Measurements from ENCODE around the gene NFKB2. TPM values are rescaled to one million over a fixed set of nuclear protein-coding genes. Genes with fewer than 3 reads are reported as not detected.

The NFKB2 gene
- total RNA-seq, 1 experiment from 2014 or later = 27.6 TPM

DNA sequence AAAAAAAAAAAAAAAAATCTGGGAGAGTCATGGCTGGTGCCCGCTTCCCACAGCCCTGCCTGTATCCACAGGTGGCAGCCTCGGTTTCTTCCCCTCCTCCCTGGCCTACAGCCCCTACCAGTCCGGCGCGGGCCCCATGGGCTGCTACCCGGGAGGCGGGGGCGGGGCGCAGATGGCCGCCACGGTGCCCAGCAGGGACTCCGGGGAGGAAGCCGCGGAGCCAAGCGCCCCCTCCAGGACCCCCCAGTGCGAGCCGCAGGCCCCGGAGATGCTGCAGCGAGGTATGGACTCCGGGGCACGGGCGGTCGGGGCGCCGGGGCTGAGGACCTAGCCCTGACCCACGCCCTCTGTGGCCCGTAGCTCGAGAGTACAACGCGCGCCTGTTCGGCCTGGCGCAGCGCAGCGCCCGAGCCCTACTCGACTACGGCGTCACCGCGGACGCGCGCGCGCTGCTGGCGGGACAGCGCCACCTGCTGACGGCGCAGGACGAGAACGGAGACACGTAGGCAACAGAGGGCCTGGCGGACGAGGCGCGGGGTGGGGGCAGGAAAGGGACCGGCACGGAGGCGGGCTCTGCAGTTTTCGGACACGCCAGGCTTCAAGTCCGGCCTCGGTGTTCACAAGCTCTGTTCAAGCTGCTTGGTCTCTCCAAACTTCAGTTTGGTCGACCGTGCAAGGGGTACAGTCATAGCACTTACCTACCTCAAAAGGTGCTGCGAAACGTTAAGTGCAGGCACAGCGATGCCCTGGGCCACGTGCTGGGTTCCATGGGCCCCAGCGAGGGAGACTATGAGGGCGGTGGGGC lies 3.9 kb downstream of the NFKB2 start:
- peaks cover 13% of the 10 kb centered on the region for H3K4me1 Mint-ChIP-seq
- no peaks in the 10 kb centered on the region for H3K9me3 Mint-ChIP-seq
- H3K36me3 Mint-ChIP-seq = no peaks in the 10 kb centered on the region; the same call in 1 of the 2 replicates
- ChIA-PET CTCF (interaction anchor here (0.5 to 9.1 kb wide), 42 partner anchors 9 to 286 kb away, joined by 3 to 115 read pairs (median 6); partner anchors contain the start of genes ACTR1A, C10orf95, CUEDC2 and ELOVL3), POLR2A (interaction anchor here (0.9 to 2.4 kb wide), 4 partner anchors 10 to 51 kb away, joined by 3 to 11 read pairs (median 5); partner anchors contain the start of genes FBXL15 and PSD)
- peaks cover 23% of the 10 kb centered on the region for H3K27me3 Mint-ChIP-seq (ENCODE audit: low read depth)
- ATAC-seq (peak; percentile 67), DNase-seq (ENCODE audit: low spot score) (peak; percentile 91)
- H3K27ac Mint-ChIP-seq = no peak overlapping the region
- peak overlapping the region; percentile 58 for H3K4me3 Mint-ChIP-seq
- peak; percentile 43; the same call in 1 of the 2 replicates for TF ChIP-seq MYBL2 (CRISPR knock-in tag; IDR thresholded peaks at IDR 0.05)
- TF ChIP-seq, protein P1, sequence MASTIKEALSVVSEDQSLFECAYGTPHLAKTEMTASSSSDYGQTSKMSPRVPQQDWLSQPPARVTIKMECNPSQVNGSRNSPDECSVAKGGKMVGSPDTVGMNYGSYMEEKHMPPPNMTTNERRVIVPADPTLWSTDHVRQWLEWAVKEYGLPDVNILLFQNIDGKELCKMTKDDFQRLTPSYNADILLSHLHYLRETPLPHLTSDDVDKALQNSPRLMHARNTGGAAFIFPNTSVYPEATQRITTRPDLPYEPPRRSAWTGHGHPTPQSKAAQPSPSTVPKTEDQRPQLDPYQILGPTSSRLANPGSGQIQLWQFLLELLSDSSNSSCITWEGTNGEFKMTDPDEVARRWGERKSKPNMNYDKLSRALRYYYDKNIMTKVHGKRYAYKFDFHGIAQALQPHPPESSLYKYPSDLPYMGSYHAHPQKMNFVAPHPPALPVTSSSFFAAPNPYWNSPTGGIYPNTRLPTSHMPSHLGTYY (CRISPR knock-in tag; IDR thresholded peaks at IDR 0.05) = no peak
- TF ChIP-seq IRF2 (CRISPR knock-in tag; IDR thresholded peaks at IDR 0.05; ENCODE audit: borderline replicate concordance, low read depth) = no peak
- TF ChIP-seq, protein P2, sequence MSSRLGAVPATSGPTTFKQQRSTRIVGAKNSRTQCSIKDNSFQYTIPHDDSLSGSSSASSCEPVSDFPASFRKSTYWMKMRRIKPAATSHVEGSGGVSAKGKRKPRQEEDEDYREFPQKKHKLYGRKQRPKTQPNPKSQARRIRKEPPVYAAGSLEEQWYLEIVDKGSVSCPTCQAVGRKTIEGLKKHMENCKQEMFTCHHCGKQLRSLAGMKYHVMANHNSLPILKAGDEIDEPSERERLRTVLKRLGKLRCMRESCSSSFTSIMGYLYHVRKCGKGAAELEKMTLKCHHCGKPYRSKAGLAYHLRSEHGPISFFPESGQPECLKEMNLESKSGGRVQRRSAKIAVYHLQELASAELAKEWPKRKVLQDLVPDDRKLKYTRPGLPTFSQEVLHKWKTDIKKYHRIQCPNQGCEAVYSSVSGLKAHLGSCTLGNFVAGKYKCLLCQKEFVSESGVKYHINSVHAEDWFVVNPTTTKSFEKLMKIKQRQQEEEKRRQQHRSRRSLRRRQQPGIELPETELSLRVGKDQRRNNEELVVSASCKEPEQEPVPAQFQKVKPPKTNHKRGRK (CRISPR knock-in tag; IDR thresholded peaks at IDR 0.05; ENCODE audit: borderline replicate concordance) = no peak
- TF ChIP-seq TEAD4 (CRISPR knock-in tag; IDR thresholded peaks at IDR 0.05) = no peak
- TF ChIP-seq PRRX2 (CRISPR knock-in tag; IDR thresholded peaks at IDR 0.05) = no peak
- 0 out of 2 replicates have a peak, but pooled peaks have one; percentile 70 for TF ChIP-seq ZNF138 (CRISPR knock-in tag; conservative IDR thresholded peaks at IDR 0.05)
- TF ChIP-seq, protein P3, sequence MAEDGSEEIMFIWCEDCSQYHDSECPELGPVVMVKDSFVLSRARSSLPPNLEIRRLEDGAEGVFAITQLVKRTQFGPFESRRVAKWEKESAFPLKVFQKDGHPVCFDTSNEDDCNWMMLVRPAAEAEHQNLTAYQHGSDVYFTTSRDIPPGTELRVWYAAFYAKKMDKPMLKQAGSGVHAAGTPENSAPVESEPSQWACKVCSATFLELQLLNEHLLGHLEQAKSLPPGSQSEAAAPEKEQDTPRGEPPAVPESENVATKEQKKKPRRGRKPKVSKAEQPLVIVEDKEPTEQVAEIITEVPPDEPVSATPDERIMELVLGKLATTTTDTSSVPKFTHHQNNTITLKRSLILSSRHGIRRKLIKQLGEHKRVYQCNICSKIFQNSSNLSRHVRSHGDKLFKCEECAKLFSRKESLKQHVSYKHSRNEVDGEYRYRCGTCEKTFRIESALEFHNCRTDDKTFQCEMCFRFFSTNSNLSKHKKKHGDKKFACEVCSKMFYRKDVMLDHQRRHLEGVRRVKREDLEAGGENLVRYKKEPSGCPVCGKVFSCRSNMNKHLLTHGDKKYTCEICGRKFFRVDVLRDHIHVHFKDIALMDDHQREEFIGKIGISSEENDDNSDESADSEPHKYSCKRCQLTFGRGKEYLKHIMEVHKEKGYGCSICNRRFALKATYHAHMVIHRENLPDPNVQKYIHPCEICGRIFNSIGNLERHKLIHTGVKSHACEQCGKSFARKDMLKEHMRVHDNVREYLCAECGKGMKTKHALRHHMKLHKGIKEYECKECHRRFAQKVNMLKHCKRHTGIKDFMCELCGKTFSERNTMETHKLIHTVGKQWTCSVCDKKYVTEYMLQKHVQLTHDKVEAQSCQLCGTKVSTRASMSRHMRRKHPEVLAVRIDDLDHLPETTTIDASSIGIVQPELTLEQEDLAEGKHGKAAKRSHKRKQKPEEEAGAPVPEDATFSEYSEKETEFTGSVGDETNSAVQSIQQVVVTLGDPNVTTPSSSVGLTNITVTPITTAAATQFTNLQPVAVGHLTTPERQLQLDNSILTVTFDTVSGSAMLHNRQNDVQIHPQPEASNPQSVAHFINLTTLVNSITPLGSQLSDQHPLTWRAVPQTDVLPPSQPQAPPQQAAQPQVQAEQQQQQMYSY (CRISPR knock-in tag; IDR thresholded peaks at IDR 0.05) = no peak
- 0 out of 2 replicates have a peak, but pooled peaks have one; percentile 71 for TF ChIP-seq TP53 (CRISPR knock-in tag; IDR thresholded peaks at IDR 0.05)
- TF ChIP-seq, protein P4, sequence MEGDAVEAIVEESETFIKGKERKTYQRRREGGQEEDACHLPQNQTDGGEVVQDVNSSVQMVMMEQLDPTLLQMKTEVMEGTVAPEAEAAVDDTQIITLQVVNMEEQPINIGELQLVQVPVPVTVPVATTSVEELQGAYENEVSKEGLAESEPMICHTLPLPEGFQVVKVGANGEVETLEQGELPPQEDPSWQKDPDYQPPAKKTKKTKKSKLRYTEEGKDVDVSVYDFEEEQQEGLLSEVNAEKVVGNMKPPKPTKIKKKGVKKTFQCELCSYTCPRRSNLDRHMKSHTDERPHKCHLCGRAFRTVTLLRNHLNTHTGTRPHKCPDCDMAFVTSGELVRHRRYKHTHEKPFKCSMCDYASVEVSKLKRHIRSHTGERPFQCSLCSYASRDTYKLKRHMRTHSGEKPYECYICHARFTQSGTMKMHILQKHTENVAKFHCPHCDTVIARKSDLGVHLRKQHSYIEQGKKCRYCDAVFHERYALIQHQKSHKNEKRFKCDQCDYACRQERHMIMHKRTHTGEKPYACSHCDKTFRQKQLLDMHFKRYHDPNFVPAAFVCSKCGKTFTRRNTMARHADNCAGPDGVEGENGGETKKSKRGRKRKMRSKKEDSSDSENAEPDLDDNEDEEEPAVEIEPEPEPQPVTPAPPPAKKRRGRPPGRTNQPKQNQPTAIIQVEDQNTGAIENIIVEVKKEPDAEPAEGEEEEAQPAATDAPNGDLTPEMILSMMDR (IDR thresholded peaks at IDR 0.05) = peak; percentile 92
- peak; percentile 38; the same call in 1 of the 2 replicates for TF ChIP-seq FOXP1 (CRISPR knock-in tag; IDR thresholded peaks at IDR 0.05; ENCODE audit: borderline replicate concordance)
- peak; percentile 74; the same call in 1 of the 2 replicates for TF ChIP-seq CREM (CRISPR knock-in tag; IDR thresholded peaks at IDR 0.05)
- TF ChIP-seq ZNF416 (CRISPR knock-in tag; IDR thresholded peaks at IDR 0.05) = no peak
- no peak for TF ChIP-seq GRHL2 (CRISPR knock-in tag; IDR thresholded peaks at IDR 0.05; ENCODE audit: insufficient replicate concordance, severe bottlenecking)
- TF ChIP-seq, protein P5, sequence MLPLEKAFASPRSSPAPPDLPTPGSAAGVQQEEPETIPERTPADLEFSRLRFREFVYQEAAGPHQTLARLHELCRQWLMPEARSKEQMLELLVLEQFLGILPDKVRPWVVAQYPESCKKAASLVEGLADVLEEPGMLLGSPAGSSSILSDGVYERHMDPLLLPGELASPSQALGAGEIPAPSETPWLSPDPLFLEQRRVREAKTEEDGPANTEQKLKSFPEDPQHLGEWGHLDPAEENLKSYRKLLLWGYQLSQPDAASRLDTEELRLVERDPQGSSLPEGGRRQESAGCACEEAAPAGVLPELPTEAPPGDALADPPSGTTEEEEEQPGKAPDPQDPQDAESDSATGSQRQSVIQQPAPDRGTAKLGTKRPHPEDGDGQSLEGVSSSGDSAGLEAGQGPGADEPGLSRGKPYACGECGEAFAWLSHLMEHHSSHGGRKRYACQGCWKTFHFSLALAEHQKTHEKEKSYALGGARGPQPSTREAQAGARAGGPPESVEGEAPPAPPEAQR (CRISPR knock-in tag; IDR thresholded peaks at IDR 0.05) = no peak
- no peak for TF ChIP-seq TCF7 (CRISPR knock-in tag; IDR thresholded peaks at IDR 0.05; ENCODE audit: low read depth)
- peak; percentile 75 for TF ChIP-seq SP1 (CRISPR knock-in tag; conservative IDR thresholded peaks at IDR 0.05)
- TF ChIP-seq ZNF121 (CRISPR knock-in tag; IDR thresholded peaks at IDR 0.05) = no peak
- no peak for TF ChIP-seq OVOL2 (CRISPR knock-in tag; IDR thresholded peaks at IDR 0.05; ENCODE audit: borderline replicate concordance)
- no peak for TF ChIP-seq ZNF263 (CRISPR knock-in tag; IDR thresholded peaks at IDR 0.05; ENCODE audit: low read depth)
- peak; percentile 53; the same call in 1 of the 2 replicates for TF ChIP-seq GABPB1 (CRISPR knock-in tag; IDR thresholded peaks at IDR 0.05)
- TF ChIP-seq NR1H2 (CRISPR knock-in tag; IDR thresholded peaks at IDR 0.05) = no peak
- TF ChIP-seq, protein P6, sequence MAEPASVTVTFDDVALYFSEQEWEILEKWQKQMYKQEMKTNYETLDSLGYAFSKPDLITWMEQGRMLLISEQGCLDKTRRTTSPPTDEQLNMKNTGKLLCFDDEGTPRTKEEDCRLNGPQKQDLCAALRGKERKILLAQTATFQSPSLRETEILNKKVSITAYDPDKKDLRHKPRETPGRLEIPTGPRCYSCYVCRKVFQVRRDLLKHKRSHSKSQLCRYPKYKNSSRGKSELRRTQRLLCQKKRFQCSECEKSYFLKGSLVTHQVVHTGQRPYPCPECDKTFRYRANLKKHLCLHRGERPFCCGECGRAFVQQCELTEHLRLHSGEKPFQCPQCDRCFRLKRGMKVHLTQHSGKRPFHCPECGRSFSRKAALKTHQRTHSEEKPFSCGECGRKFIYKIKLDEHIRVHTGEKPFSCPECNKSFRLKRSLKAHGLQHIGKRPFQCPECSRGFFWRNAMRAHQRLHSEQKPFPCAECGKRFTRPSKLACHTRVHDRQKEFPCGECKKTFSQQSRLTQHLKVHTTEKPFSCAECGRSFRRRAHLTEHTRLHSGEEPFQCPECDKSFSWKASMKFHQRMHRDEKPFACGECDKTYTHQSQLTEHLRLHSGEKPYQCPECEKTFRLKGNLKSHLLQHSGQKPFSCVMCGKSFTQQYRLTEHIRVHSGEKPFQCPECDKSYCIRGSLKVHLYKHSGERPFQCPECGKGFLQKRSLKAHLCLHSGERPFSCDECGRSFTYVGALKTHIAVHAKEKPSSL (CRISPR knock-in tag; conservative IDR thresholded peaks at IDR 0.05) = no peak

All from WTC11 (cell line).